ENCODE results near the gene NRDC.
"Not testable (repeated sequence)": the region's sequence is repeated elsewhere in the genome, so short reads cannot be mapped to it uniquely, and the experiment has no call there.

The NRDC gene

DNA sequence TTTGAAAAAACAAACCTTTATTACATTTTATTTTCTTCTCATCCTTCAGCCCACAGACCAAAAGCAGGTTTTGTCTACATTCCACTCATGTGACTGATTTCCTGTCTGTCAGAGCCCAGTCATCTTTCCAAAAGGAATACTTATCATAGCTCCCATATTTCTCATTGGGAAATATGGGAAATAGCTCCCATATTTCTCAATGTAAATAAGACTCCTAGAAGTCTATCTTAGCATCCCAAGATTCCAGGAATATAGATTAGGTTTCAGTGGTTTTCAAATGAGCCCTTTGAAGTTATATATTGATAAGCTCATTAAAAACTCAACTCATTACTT is 19.1 kb upstream of the NRDC start:
- peak; percentile 94 for DNase-seq (ENCODE audit: low spot score)

- DNase-seq (ENCODE audit: low spot score) = not testable (repeated sequence)
Measured at GRCh38 chr1:51894748-51895147, 16.2 kb upstream of the NRDC start.

- no peak for DNase-seq (ENCODE audit: low spot score)
Measured at GRCh38 chr1:51878308-51878615, 265 bp downstream of the NRDC start.

DNA sequence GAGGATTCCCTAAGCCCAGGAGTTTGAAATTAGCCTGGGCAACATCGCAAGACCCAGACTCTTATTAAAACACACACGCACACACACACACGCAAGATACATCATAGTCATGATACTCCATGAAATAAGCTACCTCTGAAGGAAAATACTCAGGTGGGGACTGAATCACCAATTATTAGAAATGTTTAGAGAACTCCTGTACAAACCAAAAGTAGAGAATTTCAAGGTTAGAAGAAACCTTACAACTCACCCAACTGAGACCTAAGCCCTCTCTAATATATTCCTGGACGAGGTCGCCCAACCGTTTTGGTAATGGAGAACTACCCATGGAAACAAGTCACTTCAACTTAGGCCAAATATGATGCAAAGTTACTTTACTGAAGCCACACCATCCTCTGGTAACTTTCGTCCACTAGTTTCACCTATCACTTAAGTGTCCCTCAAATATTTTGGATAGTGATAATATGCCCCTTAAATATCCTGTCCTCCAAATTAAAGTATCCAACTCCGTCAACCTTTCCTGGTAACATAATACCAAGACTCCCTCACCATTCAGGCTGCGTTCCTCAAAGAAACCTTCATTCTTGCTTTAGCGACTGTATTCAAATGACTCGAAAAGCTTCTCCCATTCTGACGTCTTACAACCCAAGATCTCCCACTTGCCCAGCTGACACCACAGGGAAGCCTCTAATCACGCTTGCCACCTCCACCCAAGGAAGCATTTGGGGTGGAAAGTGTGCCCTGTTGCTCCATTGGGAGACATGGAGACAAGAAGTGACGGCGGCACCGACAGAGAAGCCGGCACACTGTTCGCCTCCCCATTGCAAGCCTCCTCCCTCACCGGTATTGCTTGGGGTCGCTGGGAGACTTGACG is 856 bp downstream of the NRDC start:
- DNase-seq (ENCODE audit: low spot score) = peak; percentile 26

DNA sequence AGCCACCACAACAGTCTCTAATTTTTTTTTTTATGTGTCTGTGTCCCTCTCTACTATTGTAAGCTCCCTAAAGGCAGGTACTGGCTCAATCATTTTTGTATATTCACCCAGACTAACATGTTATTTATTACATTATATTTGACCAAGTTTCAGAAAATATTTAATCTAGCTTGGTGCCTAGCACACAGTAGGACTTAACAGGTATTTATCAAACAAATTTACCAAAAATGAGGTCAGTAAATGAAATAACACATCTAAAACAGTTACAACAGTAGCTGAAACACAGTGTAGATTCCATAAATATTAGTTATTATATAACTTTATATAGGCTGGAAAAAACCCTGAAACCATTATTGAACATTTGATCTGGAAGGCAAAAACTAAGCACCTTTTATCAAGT is 2.7 kb downstream of the NRDC start:
- no peak for DNase-seq (ENCODE audit: low spot score)

DNA sequence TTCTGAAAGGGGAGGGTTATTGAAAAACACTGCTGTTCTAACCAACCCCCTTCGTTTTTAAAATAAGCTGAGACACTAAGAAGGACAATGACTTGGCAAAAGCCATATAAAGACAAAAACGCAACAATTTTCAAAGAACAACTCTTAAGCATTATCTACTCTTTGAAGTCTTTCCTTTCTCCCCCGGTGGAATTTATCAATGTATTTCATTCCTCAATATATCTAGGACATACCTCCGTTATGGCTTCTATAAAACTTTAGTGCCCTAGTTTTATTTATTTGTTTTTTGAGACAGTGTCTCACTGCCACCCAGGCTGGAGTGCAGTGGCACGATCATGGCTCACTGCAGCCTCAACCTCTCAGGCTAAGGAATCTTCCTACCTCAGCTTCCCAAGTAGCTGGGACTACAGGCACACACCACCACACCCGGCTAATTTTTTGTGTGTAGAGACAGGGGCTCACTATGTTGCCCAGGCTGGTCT is 3.2 kb downstream of the NRDC start:
- no peak for DNase-seq (ENCODE audit: low spot score)

GRCh38 chr1:51873270-51873669 is 5.3 kb downstream of the NRDC start:
- not testable (repeated sequence) for DNase-seq (ENCODE audit: low spot score)

GRCh38 chr1:51871351-51871975 is 7.1 kb downstream of the NRDC start:
- DNase-seq (ENCODE audit: low spot score) = no peak

DNA sequence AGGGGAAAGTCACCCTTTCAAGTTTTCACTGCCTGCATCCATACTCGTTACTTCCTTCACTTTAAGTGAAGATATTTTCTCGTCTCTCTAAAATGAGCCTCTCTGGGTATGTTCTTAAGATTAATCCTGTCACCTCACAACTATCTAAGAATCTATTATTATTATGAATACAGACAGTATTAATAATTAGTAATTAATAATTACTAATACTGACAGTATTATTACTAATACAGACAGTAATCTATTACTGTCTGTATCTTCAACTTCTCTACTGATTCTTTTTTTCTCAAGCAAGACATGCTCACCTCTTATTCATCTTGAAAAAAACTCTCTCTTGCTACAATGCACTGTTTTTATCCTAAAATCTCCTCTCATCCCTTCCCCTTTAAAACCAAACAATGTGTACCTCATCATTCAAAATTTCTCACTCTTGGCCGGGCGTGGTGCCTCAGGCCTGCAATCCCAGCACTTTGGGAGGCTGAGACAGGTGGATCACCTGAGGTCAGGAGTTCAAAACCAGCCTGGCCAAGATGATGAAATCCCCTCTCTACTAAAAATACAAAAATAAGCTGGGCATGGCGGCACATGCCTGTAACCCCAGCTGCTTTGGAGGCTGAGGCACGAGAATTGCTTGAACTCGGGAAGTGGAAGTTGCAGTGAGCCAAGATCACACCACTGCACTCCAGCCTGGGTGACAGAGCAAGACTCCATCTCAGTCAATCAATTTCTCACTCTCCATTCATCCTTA is 7.8 kb downstream of the NRDC start:
- DNase-seq (ENCODE audit: low spot score) = no peak

- no peak for DNase-seq (ENCODE audit: low spot score)
Measured at GRCh38 chr1:51867479-51868232, 10.9 kb downstream of the NRDC start.

GRCh38 chr1:51863384-51863783 is 15.1 kb downstream of the NRDC start:
- no peak for DNase-seq (ENCODE audit: low spot score)

GRCh38 chr1:51861669-51862068 is 16.9 kb downstream of the NRDC start:
- no peak for DNase-seq (ENCODE audit: low spot score)

DNA sequence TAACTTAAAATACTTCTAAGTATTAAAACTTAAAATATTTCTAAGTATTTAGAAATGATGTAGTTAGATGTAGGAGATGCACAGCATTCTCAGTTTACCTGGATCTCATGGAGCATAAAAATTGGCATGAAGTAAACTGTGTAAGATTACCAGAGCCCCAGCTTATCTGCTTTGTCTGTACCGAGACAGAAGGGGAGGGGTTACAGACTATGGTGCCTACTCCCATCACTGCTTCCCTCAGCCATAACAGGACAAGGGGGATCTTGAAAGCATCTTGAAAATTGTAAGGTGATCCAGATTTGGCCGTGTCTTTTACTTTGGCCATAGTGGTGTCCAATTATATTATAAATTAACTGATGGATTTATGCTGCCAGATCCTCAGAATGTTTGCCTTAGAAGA is 18.8 kb downstream of the NRDC start:
- no peak for DNase-seq (ENCODE audit: low spot score)

DNA sequence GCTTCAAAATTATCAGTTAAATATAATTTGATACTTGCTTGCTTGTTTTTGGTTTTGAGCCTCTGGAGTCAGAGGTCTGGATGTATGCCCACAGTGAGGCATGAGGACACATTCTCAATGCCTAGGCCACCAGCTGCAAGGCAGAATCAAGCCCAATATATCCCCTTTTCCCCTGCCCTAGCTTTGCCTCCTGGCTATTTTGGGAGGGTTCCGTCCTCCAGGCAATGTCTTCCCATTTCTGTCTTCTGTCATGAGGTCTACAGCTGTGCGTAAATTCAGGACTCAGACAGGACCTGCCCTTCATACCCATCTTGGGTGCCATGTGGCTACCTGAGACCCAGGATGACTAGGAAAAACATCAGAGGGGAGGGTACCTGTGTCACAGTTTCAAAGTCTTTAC is 19.2 kb downstream of the NRDC start:
- DNase-seq (ENCODE audit: low spot score) = no peak

DNA sequence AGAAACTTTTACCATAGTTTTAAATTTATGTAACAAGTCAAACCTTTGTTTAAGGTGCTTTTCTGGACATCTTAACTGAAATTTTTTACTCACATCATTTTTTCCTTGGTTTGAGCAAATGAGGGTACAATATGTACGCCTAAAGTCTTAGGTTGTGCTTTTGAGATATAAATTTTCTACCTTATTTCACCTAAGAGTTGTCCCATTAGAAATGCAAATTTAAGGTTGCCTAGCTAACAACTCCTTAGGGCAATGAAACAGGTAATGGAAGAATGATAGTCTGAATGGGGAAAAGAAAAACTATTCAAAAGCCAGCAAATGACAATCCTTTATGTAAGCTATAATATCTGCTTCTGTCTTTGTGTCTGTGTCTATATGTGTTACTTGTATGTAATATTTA is 19.6 kb downstream of the NRDC start:
- DNase-seq (ENCODE audit: low spot score) = no peak

- no peak for DNase-seq (ENCODE audit: low spot score)
Measured at GRCh38 chr1:51856745-51857144, 21.8 kb downstream of the NRDC start.

- no peak for DNase-seq (ENCODE audit: low spot score)
Measured at GRCh38 chr1:51855624-51856023, 22.9 kb downstream of the NRDC start.

DNA sequence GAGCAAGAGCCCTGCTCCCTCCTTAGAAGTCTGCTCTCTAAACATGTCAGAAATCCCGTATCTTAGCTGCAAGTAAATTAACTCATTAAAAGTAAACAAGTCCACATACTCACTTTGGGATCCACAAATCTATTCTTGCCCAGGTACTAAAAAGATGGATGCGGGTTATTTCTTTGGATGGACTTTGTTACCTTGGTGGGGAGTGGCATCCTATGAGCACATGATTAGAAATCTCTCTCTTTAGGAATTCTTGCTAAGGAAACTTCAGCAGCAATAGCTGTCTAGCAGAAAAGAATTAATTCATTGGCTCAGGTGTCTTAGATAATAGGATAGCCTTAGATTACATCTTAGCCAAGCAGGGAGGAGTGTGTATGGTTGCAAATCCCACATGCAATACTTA is 25.2 kb downstream of the NRDC start:
- no peak for DNase-seq (ENCODE audit: low spot score)

- no peak for DNase-seq (ENCODE audit: low spot score)
Measured at GRCh38 chr1:51851882-51852396, 26.6 kb downstream of the NRDC start.

GRCh38 chr1:51850420-51851223 is 27.9 kb downstream of the NRDC start:
- DNase-seq (ENCODE audit: low spot score) = no peak

GRCh38 chr1:51847294-51847920 is 31.1 kb downstream of the NRDC start:
- no peak for DNase-seq (ENCODE audit: low spot score)
